WTC11 (cell line): ENCODE data around the gene HDAC5. TPM values are rescaled to one million over a fixed set of nuclear protein-coding genes. Genes with fewer than 3 reads are reported as not detected.

Experiments
- ATAC-seq: fragments of 200-7000 bp; cut with Tn5 transposase; 2 replicates; pipeline ENCODE4 v1.10.0; 2021; ENCODE audit warnings: mild to moderate bottlenecking, moderate library complexity
- CTCF ChIA-PET: fragments of 300-600 bp; sonication (Branson Sonifier 250); formaldehyde crosslinking; loops from one replicate; lab custom pipeline; 2021; ENCODE audit warnings: antibody characterized with exemption; lab: Charles Lee
- POLR2A ChIA-PET: fragments of 350-600 bp; sonication (Branson Sonifier 250); formaldehyde crosslinking; loops from one replicate; lab custom pipeline; 2021; ENCODE audit warnings: antibody characterized with exemption; lab: Charles Lee
- DNase-seq: peaks from one replicate; pipeline ENCODE4 v3.0.0; 2021; ENCODE audit warnings: low spot score
- H3K27ac Mint-ChIP-seq: 2 replicates; pipeline ENCODE4 v1.8.0; 2021; ENCODE audit warnings: mixed read lengths
- H3K27me3 Mint-ChIP-seq: 2 replicates; pipeline ENCODE4 v1.8.0; 2021; ENCODE audit warnings: low read depth, mild to moderate bottlenecking, moderate library complexity, mixed read lengths
- H3K36me3 Mint-ChIP-seq: 2 replicates; pipeline ENCODE4 v1.8.0; 2021; ENCODE audit warnings: mixed read lengths
- H3K4me1 Mint-ChIP-seq: 2 replicates; pipeline ENCODE4 v1.8.0; 2022; ENCODE audit warnings: mixed read lengths
- H3K4me3 Mint-ChIP-seq: 2 replicates; pipeline ENCODE4 v1.8.0; 2021; ENCODE audit warnings: mild to moderate bottlenecking, moderate library complexity, mixed read lengths
- H3K9me3 Mint-ChIP-seq: 2 replicates; pipeline ENCODE4 v1.8.0; 2021; ENCODE audit warnings: mixed read lengths
- ARID4B ChIP-seq: sonication (generic); formaldehyde crosslinking; IDR thresholded peaks from 2 replicates; pipeline ENCODE4 v1.8.0; 2023; ENCODE audit warnings: missing genetic modification reagents, mild to moderate bottlenecking, borderline replicate concordance
- ATF3 ChIP-seq: sonication (generic); formaldehyde crosslinking; conservative IDR thresholded peaks from 2 replicates; pipeline ENCODE4 v1.8.1; 2022; ENCODE audit warnings: mild to moderate bottlenecking, missing genetic modification reagents
- CDX4 ChIP-seq: fragments of 250-450 bp; sonication (Bioruptor Pico); IDR thresholded peaks from 2 replicates; pipeline ENCODE4 v1.9.0; 2021; ENCODE audit warnings: moderate library complexity, mild to moderate bottlenecking, inconsistent platforms, borderline replicate concordance
- E2F1 ChIP-seq: sonication (generic); formaldehyde crosslinking; IDR thresholded peaks from 2 replicates; pipeline ENCODE4 v1.8.0; 2022; ENCODE audit warnings: mild to moderate bottlenecking, missing genetic modification reagents
- FOXJ3 ChIP-seq: sonication (generic); formaldehyde crosslinking; IDR thresholded peaks from 2 replicates; pipeline ENCODE4 v1.9.0; 2021; ENCODE audit warnings: missing genetic modification reagents, mild to moderate bottlenecking, borderline replicate concordance
- GABPB1 ChIP-seq: sonication (generic); formaldehyde crosslinking; IDR thresholded peaks from 2 replicates; pipeline ENCODE4 v1.8.1; 2023; ENCODE audit warnings: mild to moderate bottlenecking, missing genetic modification reagents
- JAZF1 ChIP-seq: fragments of 250-450 bp; sonication (Bioruptor Pico); IDR thresholded peaks from 2 replicates; pipeline ENCODE4 v1.9.0; 2021; ENCODE audit warnings: moderate library complexity, mild to moderate bottlenecking, inconsistent platforms
- JUN ChIP-seq: sonication (generic); formaldehyde crosslinking; IDR thresholded peaks from 2 replicates; pipeline ENCODE4 v1.8.0; 2023; ENCODE audit warnings: mild to moderate bottlenecking, missing genetic modification reagents
- KAT7 ChIP-seq: sonication (generic); formaldehyde crosslinking; IDR thresholded peaks from 2 replicates; pipeline ENCODE4 v1.8.1; 2023; ENCODE audit warnings: missing genetic modification reagents, mild to moderate bottlenecking, borderline replicate concordance
- NR1H2 ChIP-seq: sonication (generic); formaldehyde crosslinking; IDR thresholded peaks from 2 replicates; pipeline ENCODE4 v1.9.0; 2021; ENCODE audit warnings: mild to moderate bottlenecking, moderate library complexity, missing genetic modification reagents
- RORB ChIP-seq: fragments of 250-450 bp; sonication (Bioruptor Pico); IDR thresholded peaks from 2 replicates; pipeline ENCODE4 v1.9.0; 2021; ENCODE audit warnings: mild to moderate bottlenecking
- SMAD4 ChIP-seq: sonication (generic); formaldehyde crosslinking; IDR thresholded peaks from 2 replicates; pipeline ENCODE4 v1.8.0; 2022; ENCODE audit warnings: mild to moderate bottlenecking, missing genetic modification reagents
- TCF7 ChIP-seq: sonication (generic); formaldehyde crosslinking; IDR thresholded peaks from 2 replicates; pipeline ENCODE4 v1.8.0; 2022; ENCODE audit warnings: mild to moderate bottlenecking, low read depth, missing genetic modification reagents, moderate library complexity
- ZMAT4 ChIP-seq: fragments of 250-450 bp; sonication (Bioruptor Pico); IDR thresholded peaks from 2 replicates; pipeline ENCODE4 v1.9.0; 2021; ENCODE audit warnings: mild to moderate bottlenecking
- ZNF232 ChIP-seq: sonication (generic); formaldehyde crosslinking; IDR thresholded peaks from 2 replicates; pipeline ENCODE4 v1.8.0; 2022; ENCODE audit warnings: mild to moderate bottlenecking, missing genetic modification reagents
- ZNF281 ChIP-seq: sonication (generic); formaldehyde crosslinking; IDR thresholded peaks from 2 replicates; pipeline ENCODE4 v1.8.0; 2023; ENCODE audit warnings: mild to moderate bottlenecking, missing genetic modification reagents
- total RNA-seq: library from RNA; stranded (reverse); gene quantifications from 3 replicates; pipeline ENCODE4 v1.2.3, GENCODE V29; 2021

HDAC5 gene
- total RNA-seq, 1 experiment from 2014 or later: 61.6 TPM

GRCh38 chr17:44137891-44138709 lies 14.7 kb upstream of the HDAC5 start (continued):
- TF ChIP-seq NR1H2 (CRISPR knock-in tag) (no peak), SMAD4 (CRISPR knock-in tag) (peak; percentile 14; the same call in 1 of the 2 replicates), ZNF281 (no peak), JAZF1 (CRISPR knock-in tag) (no peak), ARID4B (CRISPR knock-in tag) (0 out of 2 replicates have a peak, but pooled peaks have one; percentile 50), RORB (CRISPR knock-in tag) (no peak), KAT7 (CRISPR knock-in tag) (no peak), TCF7 (CRISPR knock-in tag) (no peak), E2F1 (CRISPR knock-in tag) (no peak), FOXJ3 (CRISPR knock-in tag) (no peak), JUN (CRISPR knock-in tag) (0 out of 2 replicates have a peak, but pooled peaks have one; percentile 44), ATF3 (CRISPR knock-in tag) (no peak), ZMAT4 (CRISPR knock-in tag) (no peak)

DNA sequence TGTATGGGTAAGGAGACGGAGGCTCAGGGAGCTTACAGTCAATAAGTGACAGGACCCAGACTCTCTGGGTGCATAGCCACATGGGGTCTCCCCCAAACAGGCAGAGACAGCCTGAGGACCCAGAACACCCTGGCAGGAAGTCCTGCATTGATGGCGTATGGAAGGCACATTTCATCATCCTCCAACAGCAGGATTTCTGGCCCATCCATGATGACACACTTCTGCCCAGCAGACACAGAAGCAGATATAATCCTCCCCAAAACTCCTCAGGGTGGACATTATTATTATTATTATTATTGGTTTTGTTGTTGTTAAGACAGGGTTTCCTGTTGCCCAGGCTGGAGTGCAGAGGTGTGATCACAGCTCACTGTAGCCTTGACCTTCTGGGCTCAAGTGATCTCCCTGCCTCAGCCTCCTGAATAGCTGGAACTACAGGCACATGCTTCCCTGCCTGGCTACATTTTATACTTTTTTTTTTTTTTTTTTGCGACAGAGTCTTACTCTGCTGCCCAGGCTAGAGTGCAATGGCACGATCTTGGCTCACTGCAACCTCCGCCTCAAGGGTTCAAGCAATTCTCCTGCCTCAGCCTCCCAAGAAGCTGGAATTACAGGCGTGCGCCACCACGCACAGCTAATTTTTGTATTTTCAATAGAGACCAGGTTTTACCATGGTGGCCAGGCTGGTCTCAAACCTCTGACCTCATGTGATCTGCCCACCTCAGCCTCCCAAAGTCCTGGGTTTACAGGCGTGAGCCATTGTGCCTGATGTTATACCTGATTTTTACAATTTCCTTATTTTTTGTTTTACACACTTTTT lies 11.5 kb upstream of the HDAC5 start:
- Mint-ChIP-seq H3K36me3 (no peaks in the 10 kb centered on the region), H3K27me3 (no peaks in the 10 kb centered on the region; the same call in 1 of the 2 replicates), H3K9me3 (no peaks in the 10 kb centered on the region), H3K4me3 (no peak overlapping the region), H3K4me1 (peaks cover 20% of the 10 kb centered on the region), H3K27ac (no peak overlapping the region)
- ATAC-seq (no peak), DNase-seq (no peak)
- POLR2A ChIA-PET: no interaction called here
- CTCF ChIA-PET: interaction anchor here (1.2 to 1.7 kb wide), 4 partner anchors 11 to 27 kb away, joined by 3 to 7 read pairs (median 4); partner anchors contain the start of gene HDAC5
- TF ChIP-seq ZNF232 (CRISPR knock-in tag): no peak
- no peak for TF ChIP-seq CDX4 (CRISPR knock-in tag)
- TF ChIP-seq GABPB1 (CRISPR knock-in tag): peak; percentile 79
- no peak for TF ChIP-seq SMAD4 (CRISPR knock-in tag)
